Prostate gland (tissue), 2 donors: ENCODE measurements around the gene RPTOR. TPM values are rescaled to one million over a fixed set of nuclear protein-coding genes. Genes with fewer than 3 reads are reported as not detected.

Experiments used
- DNase-seq: peaks from one replicate; pipeline ENCODE4 v3.0.0-alpha.2; 2019; ENCODE audit warnings: low spot score
- H3K27ac ChIP-seq, 2 donors: fragments of 200-600 bp; sonication (generic); 2 replicates each; pipeline ENCODE4 v1.5.1; 2017 to 2019
- H3K27me3 ChIP-seq: fragments of 200-600 bp; sonication (generic); replicated peaks from 2 replicates; pipeline ENCODE4 v1.5.1; 2019; ENCODE audit not compliant: insufficient read depth
- H3K36me3 ChIP-seq, 2 donors: fragments of 200-600 bp; sonication (generic); 1 replicate in 1 of 2; 2 replicates in 1 of 2; pipeline versions ENCODE4 v1.5.1 to v1.8.1; 2017 to 2019
- H3K4me1 ChIP-seq: fragments of 200-600 bp; sonication (generic); replicated peaks from 2 replicates; pipeline ENCODE4 v1.5.1; 2019
- H3K4me3 ChIP-seq, 2 donors: fragments of 200-600 bp; sonication (generic); 2 replicates each; pipeline ENCODE4 v1.5.1; 2017 to 2019
- H3K9me3 ChIP-seq: fragments of 200-600 bp; sonication (generic); 2 replicates; pipeline ENCODE4 v1.5.1; 2017
- POLR2A ChIP-seq: fragments of 450-650 bp; IDR thresholded peaks from one replicate; pipeline ENCODE4 v1.6.1; 2016; ENCODE audit warnings: antibody characterized with exemption, mild to moderate bottlenecking
- POLR2AphosphoS5 ChIP-seq: sonication (generic); formaldehyde crosslinking; IDR thresholded peaks from one replicate; pipeline ENCODE4 v1.6.1; 2017; ENCODE audit warnings: antibody characterized with exemption
- WGBS: methylation state at CpG from one replicate; pipeline ENCODE4 v1.1.5; 2018; 5-methylcytosine and 5-hydroxymethylcytosine counted together
- intact Hi-C: fragments of 100-400 bp; cut with DNase I; formaldehyde crosslinking; loops from one replicate; pipeline ENCODE4 v1.14.2; 2022
- total RNA-seq, 2 donors: library from RNA; depleted of rRNA; stranded (reverse); fragments of >200 nt; gene quantifications; one replicate each; pipeline ENCODE4 v1.1.0, GENCODE V29; 2016
- TF ChIP-seq, protein P1 (sequence below), 4 experiments: fragments of 200-600 bp in 2 of 4; fragments of 450-650 bp in 2 of 4; sonication (generic) in 2 of 4; IDR thresholded peaks; 1 replicate in 3 of 4; 2 replicates in 1 of 4; pipeline ENCODE4 v1.5.1; 2016 to 2019; ENCODE audit warnings: antibody characterized with exemption in 4 of 4, mild to moderate bottlenecking in 2 of 4, moderate library complexity in 2 of 4

RPTOR gene
- total RNA-seq, 2 donors from 2014 or later: 30.3 to 62.5 TPM

- no peak overlapping the region for H3K4me3 ChIP-seq
- TF ChIP-seq, protein P1, sequence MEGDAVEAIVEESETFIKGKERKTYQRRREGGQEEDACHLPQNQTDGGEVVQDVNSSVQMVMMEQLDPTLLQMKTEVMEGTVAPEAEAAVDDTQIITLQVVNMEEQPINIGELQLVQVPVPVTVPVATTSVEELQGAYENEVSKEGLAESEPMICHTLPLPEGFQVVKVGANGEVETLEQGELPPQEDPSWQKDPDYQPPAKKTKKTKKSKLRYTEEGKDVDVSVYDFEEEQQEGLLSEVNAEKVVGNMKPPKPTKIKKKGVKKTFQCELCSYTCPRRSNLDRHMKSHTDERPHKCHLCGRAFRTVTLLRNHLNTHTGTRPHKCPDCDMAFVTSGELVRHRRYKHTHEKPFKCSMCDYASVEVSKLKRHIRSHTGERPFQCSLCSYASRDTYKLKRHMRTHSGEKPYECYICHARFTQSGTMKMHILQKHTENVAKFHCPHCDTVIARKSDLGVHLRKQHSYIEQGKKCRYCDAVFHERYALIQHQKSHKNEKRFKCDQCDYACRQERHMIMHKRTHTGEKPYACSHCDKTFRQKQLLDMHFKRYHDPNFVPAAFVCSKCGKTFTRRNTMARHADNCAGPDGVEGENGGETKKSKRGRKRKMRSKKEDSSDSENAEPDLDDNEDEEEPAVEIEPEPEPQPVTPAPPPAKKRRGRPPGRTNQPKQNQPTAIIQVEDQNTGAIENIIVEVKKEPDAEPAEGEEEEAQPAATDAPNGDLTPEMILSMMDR (IDR thresholded peaks at IDR 0.05): no peak
- TF ChIP-seq POLR2A (no peak), POLR2AphosphoS5 (no peak)
- H3K4me1 ChIP-seq: peaks cover 9% of the 10 kb centered on the region
- DNase-seq: no peak
- H3K36me3 ChIP-seq: no peaks in the 10 kb centered on the region
- H3K27me3 ChIP-seq: no peaks in the 10 kb centered on the region
- H3K9me3 ChIP-seq: no peaks in the 10 kb centered on the region
- intact Hi-C loops: no loop called here
- H3K27ac ChIP-seq: no peak overlapping the region
- WGBS: 89% methylated on average over 16 of the region's 16 CpGs
Observed at GRCh38 chr17:80955671-80956280, 411.1 kb downstream of the RPTOR start.

GRCh38 chr17:80956321-80957190 lies 411.9 kb downstream of the RPTOR start:
- DNase-seq: no peak

DNA sequence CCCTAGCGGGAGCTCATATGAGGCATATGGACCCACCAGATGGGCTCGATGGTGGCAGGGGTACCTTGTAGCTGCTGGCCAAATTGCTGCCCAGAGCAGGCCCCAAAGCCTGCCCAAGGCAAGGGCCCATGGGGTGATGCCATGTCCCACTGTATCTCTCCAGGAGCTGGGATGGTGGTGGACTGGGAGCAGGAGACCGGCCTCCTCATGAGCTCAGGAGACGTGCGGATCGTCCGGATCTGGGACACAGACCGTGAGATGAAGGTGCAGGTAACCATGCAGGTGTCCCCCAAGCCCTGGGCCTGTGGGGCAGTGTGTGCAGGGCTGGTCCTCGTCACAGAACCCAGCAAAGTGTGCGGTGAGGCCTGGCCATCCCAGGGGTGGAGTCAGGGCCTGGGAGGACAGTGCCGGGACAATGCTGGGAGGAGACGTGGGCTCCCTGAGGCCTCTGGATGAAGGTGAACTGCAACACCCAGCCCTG lies 412.9 kb downstream of the RPTOR start:
- no peak for DNase-seq
- Histone ChIP-seq H3K36me3 (no peaks in the 10 kb centered on the region), H3K4me3 (no peak overlapping the region), H3K27ac (no peak overlapping the region), H3K4me1 (peaks cover 12% of the 10 kb centered on the region), H3K27me3 (no peaks in the 10 kb centered on the region), H3K9me3 (no peaks in the 10 kb centered on the region)
- 96% methylated on average over 12 of the region's 12 CpGs for WGBS
- TF ChIP-seq POLR2AphosphoS5 (no peak), POLR2A (no peak)
- TF ChIP-seq, protein P1 (IDR thresholded peaks at IDR 0.05): no peak
- intact Hi-C loops: no loop called here

More at GRCh38 chr17:80956321-80957190, 411.9 kb downstream of the RPTOR start:
- WGBS: 87% methylated on average over 29 of the region's 29 CpGs
- TF ChIP-seq, protein P1 (IDR thresholded peaks at IDR 0.05): no peak
- no peak for TF ChIP-seq POLR2A
- no peak for TF ChIP-seq POLR2AphosphoS5
- no peaks in the 10 kb centered on the region for H3K9me3 ChIP-seq
- H3K4me3 ChIP-seq: no peak overlapping the region
- no peaks in the 10 kb centered on the region for H3K36me3 ChIP-seq
- no peak overlapping the region for H3K27ac ChIP-seq
- H3K4me1 ChIP-seq: peaks cover 12% of the 10 kb centered on the region
- H3K27me3 ChIP-seq: no peaks in the 10 kb centered on the region
- intact Hi-C loops: no loop called here

GRCh38 chr17:80959330-80960036 lies 414.8 kb downstream of the RPTOR start:
- intact Hi-C loops: loop anchor here (10.0 kb wide), 1 partner anchor 505 kb away; no protein-coding TSS in a partner anchor
- Histone ChIP-seq H3K4me1 (peaks cover 12% of the 10 kb centered on the region), H3K9me3 (no peaks in the 10 kb centered on the region), H3K4me3 (no peak overlapping the region), H3K27me3 (no peaks in the 10 kb centered on the region), H3K36me3 (no peaks in the 10 kb centered on the region), H3K27ac (peak overlapping the region; percentile 72 to 76)
- TF ChIP-seq, protein P1 (IDR thresholded peaks at IDR 0.05): peak in 2 of 4 experiments; percentile 16 to 42
- no peak for TF ChIP-seq POLR2A
- peak; percentile 75 for TF ChIP-seq POLR2AphosphoS5
- peak; percentile 53 for DNase-seq
- WGBS: 21% methylated on average over 22 of the region's 23 CpGs
